HG03039 (cell line): Measurements from ENCODE around the gene KCND2.

Experiments used
- ATAC-seq: cut with Tn5 transposase; IDR thresholded peaks from one replicate; pipeline ENCODE4 v1.9.1; 2021; ENCODE audit warnings: mild to moderate bottlenecking, moderate library complexity; ENCODE audit not compliant: unreplicated experiment

Gene KCND2

DNA sequence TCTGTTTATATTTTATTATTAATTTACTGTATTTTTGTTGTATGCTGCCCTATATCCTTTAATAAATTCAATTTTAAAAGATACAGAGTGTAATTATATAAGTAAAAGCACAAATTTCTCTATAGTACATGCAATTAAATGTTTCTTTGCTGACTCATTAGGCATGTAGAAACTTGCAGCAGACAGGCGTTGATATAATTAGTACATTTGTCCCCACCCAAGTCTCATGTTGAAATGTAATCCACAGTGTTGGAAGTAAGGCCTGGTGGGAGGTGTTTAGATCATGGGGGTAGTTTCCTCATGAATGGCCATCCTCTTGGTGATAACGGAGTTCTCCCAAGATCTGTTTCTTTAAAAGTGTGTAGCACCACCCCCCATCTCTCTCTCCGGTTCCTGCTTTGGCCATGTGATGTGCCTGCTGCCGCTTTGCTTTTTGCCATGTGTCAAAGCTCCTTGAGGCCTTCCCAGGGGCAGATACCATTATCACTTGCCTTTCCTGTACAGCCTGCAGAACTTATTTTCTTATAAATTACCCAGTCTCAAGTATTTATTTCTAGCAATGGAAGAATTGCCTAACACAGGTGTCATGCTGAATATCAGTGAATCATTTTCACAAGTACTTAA is 521.2 kb downstream of the KCND2 start:
- no peak for ATAC-seq

DNA sequence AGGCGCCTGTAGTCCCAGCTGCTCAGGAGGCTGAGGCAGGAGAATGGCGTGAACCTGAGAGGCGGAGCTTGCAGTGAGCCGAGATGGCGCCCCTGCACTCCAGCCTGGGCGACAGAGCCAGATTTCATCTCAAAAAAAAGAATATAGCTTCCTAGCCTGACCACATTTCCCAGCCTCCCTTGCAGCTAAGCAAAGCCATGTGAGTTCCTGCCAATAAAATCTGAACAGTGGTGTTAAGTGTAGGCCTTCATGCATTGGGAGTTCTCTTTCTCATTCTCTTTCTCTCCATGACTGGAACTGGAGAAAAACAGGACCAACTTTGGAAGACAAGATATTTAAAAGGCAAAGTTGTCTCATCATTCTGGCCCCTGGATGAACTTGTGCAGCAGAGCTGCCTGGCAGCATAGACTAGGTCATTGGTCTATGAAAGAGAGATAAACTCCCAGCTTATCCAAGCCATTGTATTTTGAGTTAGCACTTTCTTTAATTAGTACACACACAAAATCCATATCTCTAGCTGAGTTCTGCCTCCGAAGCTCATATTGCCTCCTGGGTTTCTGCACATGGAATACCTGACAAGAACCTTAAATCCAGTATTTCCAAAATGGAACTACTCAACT is 524.2 kb downstream of the KCND2 start:
- no peak for ATAC-seq

DNA sequence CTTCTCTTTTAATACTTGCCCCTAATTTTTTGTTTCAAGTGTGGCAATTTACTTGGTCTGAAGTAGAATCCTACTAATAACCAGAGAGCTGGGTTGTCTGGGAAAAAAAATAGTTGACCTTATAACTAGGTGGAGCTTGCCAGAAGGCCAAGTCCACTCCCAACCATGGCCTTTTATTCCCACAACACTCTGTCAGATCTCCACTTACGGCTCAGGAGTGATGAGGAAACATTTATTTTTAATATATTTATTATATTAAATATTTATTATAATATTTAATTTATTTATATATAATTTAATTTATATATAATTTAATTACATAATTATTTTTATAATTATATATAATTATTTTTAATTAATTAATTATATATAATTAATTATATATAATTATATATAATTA is 526.2 kb downstream of the KCND2 start:
- no peak for ATAC-seq
